GM18520 (cell line): ENCODE results near the gene WNT3.
"Not testable (repeated sequence)": the region's sequence is repeated elsewhere in the genome, so short reads cannot be mapped to it uniquely, and the experiment has no call there.

ENCODE experiments used
- ATAC-seq: cut with Tn5 transposase; IDR thresholded peaks from one replicate; pipeline ENCODE4 v1.9.1; 2021; ENCODE audit not compliant: unreplicated experiment

The WNT3 gene, protein sequence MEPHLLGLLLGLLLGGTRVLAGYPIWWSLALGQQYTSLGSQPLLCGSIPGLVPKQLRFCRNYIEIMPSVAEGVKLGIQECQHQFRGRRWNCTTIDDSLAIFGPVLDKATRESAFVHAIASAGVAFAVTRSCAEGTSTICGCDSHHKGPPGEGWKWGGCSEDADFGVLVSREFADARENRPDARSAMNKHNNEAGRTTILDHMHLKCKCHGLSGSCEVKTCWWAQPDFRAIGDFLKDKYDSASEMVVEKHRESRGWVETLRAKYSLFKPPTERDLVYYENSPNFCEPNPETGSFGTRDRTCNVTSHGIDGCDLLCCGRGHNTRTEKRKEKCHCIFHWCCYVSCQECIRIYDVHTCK

DNA sequence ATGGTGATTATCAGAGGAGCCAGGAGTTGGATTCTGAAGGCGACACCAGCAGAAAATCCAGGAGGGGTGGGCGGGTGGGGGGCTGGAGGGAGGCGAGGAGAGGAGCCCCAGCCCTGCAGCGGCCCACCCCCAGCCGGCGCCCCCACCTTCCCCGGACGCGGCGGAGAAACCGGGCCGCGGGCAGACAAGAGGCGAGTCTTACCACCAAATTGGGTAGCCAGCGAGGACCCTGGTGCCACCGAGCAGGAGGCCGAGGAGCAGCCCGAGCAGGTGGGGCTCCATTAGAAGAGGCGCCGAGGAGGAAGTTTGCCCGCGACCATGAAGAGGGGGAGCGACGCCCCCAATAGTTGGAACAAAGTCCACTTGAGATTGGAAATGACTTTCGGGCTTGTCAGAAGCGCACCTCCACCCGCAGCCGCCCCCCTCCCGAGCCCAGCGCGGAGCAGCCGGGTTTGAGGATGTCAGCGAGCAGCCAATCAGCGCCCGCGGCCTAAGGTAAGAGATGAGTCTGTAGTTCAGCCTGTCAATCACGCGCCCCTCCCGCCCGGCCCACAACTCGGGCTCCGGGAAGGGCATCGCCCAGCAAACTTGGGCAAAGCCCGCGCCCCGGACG, at the start of gene WNT3:
TSS of gene WNT3 (minus strand) at position 377 of the 613 bp plus-strand sequence. CDS start at position 282, 95 bp downstream.
- no peak for ATAC-seq

DNA sequence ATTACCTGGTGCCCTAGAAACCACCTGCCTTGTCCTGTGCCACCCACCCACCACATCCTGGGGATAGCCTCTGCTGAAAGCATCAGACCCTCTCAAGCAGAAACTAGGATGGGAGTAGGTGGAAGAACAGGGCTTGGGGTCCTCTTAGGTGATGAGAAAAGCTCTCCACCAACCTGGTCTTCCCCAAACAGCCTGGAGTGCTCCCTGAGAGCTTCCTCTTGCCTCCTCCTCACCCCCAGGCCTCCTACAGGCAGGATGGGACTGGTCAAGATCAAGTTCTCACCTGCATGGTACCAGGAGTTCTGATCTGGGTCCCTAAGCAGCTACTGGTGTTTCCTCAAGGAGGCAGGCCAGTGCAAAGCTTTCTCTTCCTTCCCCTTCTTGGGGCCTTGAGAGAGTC, 48.3 kb upstream of the WNT3 start:
- no peak for ATAC-seq

DNA sequence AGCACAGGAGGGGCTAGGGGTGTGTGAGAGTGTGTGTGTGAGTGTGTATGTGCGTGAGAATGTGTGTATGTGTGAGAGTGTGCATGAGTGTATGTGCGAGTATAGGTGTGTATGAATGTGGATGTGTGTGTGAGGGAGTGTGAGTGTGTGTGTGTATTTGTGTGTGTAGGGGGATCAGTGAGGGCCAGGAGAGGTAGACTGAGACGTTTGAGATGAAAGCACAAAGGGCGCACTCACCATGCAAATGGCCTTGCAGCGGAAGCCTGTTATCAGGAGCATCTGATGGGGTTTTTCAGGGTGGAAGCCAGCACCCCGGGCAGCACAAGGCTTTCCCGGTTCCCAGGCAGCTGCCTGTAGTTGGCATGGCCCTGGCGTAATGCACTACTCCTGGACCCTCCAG, 47.8 kb upstream of the WNT3 start:
- ATAC-seq, result no peak

DNA sequence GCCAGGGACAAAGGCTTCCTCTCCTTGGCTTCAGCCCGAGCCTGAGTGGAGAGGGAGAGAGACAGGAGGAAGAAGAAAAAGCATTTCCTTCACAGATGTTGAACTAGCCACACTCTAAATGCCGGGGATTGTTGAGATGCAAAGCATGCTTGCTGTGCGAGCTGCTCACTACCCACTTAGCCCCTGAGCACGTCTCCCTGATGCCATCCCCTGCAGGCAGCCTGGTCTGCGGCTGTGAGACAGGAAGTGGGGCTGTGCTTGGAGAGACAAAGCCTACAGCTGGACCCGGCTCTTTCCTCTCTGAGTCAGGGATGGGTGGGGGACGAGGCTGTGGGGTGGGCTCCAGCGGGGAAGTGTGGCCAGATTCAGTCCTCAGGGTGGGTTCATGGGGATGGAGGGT, 46.6 kb upstream of the WNT3 start:
- ATAC-seq, result no peak

DNA sequence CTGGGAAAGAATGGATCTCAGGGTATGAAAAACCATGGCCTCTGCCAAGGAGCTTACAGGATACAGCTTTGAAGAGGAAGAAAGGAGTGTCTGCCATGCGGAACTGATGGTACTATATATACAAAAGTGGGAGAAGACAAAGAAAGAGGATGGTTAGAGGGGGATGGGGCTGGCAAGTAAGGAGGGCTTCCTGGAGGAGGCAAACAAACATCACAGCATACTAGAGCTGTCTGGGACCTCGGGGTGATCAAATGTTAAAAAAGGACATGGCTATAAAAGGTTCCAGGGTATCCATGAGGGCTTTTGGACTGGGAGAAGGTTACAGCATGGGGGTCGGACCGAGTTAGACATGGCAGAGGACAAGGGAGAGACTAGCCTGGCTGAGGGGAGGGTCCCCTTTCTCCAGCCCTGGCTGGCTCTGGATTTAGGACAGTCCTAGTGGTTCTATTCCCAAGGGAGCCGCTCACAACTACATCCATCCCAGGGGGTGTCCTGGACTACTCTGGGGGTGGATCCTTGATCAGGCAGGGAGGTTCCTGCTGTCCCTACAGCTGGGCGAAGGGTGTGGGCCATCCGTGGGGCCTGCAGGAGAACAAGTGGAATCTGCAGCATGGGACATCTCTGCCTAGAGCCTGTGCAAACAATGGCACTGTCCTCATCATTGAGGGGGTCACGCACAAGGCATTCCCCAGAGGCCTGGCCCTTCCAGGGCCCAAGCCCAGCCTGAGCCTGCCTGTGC, 45.1 kb upstream of the WNT3 start:
- no peak for ATAC-seq

DNA sequence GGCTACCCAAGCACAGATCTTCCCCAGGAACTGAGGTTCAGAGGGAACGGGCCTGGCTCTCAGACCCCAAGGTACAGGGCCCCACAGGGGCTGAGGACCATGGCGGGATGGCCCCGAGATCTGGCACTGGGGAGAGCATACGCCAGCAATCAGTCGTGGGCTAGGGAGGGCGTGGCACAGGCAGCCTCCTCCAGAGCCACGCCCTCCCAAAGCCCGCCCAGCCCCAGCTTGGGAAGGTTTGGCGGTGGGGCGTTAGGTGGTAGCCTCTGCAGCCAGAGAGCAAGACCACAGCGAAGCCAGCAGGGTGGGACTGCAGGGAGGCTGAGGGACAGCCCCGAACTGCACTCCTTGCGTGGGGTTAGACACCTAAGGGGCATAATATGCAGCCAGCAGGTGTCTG, 44.5 kb upstream of the WNT3 start:
- ATAC-seq, result no peak

DNA sequence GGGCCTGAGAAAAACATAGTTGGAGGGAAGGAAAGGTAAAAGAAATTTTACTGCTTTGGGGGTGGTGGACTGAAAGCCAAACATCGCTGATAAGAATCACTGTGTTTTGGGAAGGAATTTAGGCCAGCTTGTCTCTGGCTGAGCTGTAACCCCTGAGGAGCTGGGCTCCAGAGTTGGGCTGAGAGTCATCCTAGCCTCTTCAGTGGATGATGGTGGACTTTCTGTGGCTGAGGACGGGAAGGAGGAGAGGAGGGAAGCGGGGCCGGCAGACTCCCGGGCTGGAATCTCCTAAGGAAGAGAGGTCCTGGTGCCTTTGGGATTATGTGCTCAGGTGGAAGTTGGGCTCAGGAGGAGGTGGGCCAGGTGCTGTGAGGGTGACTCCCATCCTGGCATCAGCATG, 41.5 kb upstream of the WNT3 start:
- no peak for ATAC-seq

DNA sequence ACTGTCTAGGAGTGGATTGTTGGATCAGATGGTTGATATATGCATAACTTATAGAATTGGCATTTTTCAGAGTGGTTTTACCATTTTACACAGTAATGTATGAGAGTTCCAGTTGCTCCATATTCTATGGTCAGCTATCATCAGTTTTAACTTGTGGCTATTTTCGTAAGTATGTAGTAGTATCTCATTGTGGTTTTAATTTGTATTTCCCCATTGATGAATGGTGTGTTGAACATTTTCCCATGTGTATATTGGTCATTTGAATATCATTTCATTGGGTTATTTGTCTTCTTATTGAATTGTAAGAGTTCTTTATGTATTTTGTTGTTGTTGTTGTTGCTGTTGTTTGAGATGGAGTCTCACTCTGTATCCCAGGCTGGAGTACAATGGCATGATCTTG, 39.1 kb upstream of the WNT3 start:
- no peak for ATAC-seq

DNA sequence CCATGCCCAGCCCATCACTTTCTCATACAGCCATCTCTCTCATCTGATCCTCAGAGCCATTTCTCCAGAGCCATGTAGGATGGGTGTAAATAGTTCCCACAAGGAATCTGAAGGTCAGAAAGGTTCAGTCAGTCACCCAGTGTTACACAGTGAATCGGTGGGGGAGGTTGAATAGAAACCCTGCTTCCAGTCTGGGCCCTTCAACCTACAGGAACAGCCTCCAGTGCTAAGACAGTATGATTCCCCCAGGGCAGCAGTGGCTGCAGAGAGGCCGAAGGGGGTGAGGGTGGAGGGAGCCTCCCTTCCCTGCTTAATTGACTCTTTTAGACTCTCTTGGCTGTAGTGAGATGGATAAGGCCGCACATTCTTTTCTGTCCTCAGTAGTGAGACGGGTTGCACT, 36.5 kb upstream of the WNT3 start:
- ATAC-seq, result no peak

DNA sequence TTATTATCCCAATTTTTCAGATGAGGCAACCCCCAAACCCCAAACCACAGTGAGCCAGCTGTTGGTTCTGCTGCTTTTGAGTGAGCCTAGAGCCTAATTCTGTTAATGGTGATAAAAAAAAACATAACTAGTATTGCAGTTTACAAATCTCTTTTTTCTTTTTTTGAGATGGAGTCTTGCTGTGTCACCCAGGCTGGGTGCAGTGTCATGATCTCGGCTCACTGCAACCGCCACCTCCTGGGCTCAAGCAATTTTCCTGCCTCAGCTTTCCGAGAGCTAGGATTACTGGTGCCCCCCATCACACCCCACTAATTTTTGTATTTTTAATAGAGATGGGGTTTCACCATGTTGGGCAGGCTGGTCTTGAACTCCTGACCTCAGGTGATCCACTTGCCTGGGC, 36.0 kb upstream of the WNT3 start:
- ATAC-seq, result no peak

DNA sequence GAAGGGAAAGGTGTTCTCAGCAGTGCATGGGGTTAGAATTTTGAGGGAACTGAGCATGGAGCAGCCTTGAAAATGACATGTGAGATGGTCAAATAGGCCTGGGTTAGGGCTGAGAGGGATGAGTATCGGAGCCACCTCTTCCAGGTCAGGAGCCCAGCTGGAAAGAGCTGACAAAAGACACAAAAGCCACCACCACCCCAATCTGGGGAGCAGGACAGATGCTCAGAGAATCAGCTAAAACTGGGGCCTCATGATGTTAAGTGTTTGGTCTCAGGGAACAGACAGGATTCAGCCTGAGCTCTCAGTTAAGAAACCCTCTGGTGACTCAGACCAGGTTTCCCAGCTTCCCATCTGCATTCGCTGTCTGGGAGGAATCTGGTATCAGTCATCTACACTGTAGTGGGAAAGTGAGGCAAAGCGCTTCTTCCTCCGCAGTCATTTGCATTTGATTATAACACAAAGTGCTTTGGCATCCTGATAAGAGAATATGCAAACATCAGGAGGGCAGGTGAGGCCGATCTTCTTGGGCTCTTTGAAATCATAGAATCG, 35.5 kb upstream of the WNT3 start:
- ATAC-seq, result no peak

DNA sequence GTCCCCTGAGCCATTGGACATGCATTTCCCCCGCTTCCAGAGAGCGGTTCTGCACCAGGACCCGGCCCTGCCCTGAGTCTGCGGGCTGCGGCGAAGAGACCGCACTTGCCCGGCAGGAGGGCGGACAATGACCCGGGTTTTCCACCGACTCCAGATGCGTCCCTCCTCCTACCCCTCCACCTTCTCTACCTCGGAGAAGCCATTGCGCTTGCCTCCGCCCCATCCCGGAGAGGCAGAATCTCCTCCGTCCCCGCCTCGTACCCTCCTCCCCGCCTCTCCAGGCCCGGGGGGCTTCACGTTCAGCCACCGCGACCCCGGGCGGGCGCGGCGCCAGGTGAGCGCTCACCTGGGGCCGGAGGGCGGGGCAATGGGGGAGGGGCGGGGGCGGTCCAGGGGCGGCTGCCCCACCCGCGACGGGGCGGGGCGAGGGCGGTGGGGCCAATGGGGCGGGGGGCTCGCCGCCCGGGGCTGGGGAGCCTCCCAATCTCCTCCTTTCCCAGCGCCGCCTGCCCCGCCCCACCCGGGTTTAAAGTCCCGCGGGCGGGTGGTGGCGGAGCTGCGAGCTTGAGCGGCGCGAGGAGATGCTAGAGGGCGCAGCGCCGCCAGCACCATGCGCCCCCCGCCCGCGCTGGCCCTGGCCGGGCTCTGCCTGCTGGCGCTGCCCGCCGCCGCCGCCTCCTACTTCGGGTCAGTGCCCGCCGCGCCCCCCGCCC, 32.7 kb upstream of the WNT3 start, which contains the start of gene WNT9B:
TSS of gene WNT9B (plus strand) at position 555 of the 713 bp plus-strand sequence. CDS start at position 611, 56 bp downstream.
- no peak for ATAC-seq

DNA sequence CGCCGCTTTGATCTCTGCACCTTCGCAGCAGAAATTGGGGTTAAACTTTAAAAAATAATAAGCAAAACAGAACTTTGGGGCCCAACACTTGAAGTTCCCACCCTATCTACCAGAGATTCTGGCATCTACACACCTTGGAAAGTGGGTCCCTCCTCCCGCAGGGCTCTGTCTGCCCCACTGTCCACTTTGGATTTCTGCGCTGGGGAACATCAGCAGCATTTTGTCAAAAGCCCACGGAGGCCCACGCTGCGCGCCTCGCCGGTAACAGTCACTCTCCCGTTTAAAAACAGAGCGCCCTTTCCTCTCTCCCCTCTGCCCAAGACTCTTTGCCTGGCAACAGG, 32.2 kb upstream of the WNT3 start:
- no peak for ATAC-seq

DNA sequence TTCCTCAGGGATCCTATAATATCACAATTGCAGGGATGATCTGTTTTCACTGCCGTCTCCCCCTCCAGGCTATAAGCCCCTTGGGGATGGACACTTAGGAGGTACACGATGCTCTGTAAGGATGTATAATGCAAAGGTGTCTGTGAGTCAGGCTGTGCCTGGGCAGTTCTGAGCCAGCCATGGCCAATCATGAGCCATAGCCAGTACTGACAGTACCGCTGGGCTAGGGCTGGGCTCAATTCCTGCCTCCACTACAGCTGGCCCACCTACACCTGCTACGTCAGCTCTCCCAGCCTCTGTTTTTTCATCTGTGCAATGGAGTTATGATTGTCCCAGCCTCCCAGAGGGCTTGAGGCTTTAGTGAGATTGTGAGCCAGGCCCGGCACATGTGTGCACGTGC, 30.0 kb upstream of the WNT3 start:
- ATAC-seq, result no peak

DNA sequence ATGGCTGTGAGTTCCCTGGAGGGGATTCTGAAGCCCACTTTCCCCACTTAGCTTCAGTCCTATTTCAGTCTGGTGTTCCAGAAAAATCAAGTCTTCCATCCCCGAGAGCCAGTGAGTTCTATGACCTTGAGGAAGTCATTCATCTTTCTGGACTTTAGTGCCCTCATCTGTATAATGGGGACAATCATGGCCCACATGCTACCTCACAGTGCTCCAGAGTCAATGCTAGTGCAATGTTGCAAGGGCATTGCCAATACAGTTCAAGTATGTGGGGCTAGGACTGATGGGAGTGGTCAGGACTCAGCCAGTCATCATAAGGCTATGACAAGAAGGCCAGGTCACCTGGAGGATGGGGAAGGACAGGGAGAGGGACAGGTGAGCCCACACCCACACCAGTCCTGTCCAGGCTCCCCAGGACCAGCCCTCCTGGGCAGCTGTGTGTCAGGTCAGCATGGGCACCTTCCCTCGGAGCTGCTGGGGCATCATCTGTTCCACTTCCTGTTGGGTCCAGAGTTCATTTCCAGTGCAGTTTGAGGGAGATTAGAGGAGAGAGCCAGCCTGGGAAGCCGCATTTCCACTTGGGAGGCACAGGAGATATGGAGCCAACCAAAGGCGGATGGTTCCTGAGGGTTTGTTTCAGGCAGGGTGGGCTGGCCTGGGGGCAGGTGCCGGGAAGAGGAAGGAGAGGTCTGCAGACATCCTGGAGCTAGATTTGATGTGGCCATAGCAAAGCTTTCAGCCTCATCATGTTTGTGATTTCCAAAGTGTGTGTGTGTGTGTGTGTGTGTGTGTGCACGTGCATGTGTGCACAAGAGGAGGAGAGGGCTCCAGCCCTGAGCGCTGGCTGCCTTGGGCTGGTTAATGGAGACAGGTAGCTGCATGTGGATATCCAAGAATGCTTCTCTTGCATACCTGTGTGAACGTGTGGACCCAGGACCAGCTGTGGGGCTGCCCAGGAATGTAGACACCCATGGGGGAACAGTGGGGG, 29.0 kb upstream of the WNT3 start:
- no peak for ATAC-seq

DNA sequence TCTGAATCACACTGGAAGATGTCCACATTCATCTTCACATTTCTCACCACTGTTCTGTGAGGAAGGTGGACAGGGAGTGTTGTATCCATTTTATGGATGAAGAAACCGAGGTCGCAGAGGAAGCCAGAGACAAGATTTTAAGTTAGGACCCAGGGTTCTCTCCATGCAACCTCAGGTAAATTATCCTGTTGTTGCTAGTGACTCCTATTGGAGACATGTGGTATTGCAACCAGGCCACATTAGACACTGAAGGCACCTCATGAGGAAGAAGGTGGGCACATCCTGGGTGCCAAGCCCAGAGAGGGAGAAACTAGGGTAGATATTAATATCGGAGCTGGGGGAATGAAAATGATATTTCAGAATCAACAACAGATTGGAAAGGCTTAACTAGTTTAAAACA, 24.3 kb upstream of the WNT3 start:
- ATAC-seq, result no peak

DNA sequence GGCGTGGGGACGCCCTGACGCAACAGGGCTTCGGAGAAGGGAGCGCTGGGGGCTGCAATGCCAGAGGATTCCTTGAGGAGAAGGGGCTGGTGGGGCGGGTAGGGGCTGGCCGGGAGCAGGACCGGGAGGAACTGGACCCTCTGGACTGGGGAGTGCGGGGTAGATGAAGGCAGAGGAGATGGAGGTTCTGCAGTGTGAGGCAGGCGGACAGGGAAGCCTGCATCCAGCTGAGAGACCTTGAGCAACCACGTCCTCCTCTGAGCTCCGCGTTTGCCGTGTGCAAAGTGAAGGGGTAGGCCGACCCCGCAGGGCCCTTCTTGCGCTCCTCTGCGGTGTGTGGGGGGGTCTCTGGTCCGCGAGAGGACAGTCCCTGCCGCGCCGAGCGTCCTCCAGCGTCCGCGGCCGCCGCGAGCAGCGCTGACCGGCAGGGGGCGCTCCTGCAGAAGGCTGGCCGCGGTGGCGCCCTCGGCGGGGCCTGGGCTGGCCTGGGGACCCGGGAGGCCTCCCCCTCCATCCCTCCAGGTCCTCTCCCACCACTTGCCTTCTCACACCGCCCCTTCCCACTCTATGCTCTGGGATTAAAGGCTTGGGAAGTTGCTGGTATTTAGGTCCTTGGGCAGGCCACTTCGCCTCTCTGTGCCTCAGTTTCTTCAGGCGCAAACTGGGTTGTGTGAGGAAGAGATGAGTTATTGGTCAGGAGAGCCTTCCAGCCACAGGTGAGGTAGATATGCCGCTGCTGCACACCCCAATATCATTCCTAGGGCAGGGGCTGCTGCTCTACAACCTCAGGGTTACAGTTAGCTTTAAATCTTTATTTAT, 23.3 kb upstream of the WNT3 start:
- ATAC-seq, result no peak

DNA sequence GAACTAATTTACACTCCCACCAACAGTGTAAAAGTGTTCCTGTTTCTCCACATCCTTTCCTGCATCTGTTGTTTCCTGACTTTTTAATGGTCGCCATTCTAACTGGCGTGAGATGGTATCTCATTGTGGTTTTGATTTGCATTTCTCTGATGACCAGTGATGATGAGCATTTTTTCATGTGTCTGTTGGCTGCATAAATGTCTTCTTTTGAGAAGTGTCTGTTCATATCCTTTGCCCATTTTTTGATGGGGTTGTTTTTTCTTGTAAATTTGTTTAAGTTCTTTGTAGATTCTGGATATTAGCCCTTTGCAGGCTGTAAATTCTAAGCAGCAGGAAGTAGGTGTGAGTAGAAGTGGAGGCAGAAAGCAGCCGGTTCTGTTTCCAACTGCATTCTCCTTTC, 22.1 kb upstream of the WNT3 start:
- not testable (repeated sequence) for ATAC-seq

DNA sequence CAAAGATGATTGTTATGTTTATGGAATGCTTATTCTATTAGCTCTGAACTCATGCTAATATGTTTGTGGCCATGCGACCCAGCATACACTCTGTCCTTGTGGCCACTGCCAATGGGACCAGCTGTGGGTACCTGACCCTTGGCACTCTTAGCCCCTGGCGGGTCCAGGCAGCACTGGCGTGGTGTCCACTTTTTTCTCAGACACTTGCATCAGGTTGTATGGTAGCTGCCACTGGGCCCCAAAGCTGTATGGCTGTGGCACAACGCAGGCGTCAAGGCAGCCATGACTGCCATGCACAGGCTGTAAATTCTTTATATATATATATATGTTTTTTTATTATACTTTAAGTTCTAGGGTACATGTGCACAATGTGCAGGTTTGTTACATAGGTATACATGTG, 20.7 kb upstream of the WNT3 start:
- no peak for ATAC-seq
